ENCODE results near the gene HES7. TPM values are rescaled to one million over a fixed set of nuclear protein-coding genes. Genes with fewer than 3 reads are reported as not detected.

The HES7 gene
- total RNA-seq, 1 experiment from 2014 or later, result 0.61 TPM

DNA sequence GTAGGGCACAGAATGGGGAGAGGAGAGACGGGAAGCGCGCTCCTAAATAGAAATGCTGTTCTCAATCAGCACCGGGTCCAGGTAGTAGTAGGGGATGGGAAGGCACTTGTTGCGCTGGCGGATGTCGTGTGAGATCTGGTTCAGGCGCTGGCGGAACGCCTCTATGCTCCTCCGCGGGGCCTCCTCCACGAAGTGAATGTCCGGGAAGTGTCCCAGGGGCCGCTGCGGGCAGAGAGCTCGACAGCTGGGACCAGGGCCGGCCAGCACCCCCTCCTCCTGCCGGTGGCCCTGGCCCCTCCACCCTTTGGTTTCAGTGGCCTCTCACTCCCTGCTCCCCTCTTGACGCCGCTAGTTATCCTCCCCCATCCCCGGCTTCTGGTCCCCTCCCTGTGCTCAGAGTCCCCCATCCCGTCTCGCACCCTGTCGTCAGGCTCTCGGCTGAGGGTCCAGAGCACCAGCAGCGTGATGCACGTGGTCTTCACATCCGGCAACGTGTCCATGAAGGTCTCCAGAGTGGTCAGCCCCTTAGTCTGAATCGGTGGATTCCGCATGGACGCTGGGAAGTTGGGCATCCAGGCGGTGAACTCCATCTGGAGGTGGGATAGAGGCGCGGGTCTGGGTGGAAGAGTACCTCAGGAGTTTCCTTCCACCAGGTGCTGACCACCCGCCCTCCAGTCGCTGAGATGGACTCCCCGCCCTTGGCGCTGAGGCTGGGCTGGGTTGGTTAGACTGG is 51.0 kb downstream of the HES7 start:
- peak; percentile 10; the same call in 1 of the 2 replicates for ATAC-seq
- no TSS peak for BruUV-seq (replicated peaks)

DNA sequence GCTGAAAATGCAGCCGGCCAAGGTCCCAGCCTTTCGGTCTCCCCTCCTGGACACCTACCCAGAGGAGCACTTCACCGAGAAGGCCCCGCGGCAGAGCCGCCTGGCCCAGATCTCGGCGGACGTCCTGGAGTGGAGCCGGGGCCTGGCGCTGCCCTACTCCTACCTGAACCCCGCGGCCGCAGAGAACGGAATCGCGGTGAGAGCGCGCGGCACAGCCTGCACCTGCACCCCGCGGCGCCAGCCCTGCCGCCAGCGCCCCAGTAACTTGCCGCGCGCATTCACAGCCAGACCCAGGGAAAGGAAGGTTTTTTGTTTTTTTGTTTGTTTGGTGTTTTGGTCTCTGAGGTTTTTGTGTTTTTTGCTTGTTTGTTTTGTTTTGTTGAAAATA is 51.6 kb downstream of the HES7 start:
- Histone ChIP-seq H3K27ac (ENCODE audit: low read depth, low read length) (no peak overlapping the region), H3K9me2 (ENCODE audit: insufficient read depth) (no peaks in the 10 kb centered on the region), H3K4me3 (replicated peaks in 1 of 2; ENCODE audit: low read depth in 1 of 2, low read length in 2 of 2) (no peak overlapping the region), H3K9ac (ENCODE audit: low read length) (no peak overlapping the region), H3K4me1 (ENCODE audit: control insufficient read depth in 1 of 2, insufficient read depth in 2 of 2, low read length in 2 of 2) (peaks cover 0 to 14% of the 10 kb centered on the region in 2 experiments; a peak in 1 of 4 replicates), H3K9me3 (ENCODE audit: control insufficient read depth in 1 of 2, insufficient read depth in 1 of 2, low read depth in 1 of 2, low read length in 2 of 2) (no peaks in the 10 kb centered on the region), H4K20me1 (ENCODE audit: insufficient read depth) (no peaks in the 10 kb centered on the region), H3K4me2 (ENCODE audit: low read length) (no peak overlapping the region), H3K36me3 (ENCODE audit: control insufficient read depth in 1 of 2, insufficient read depth in 2 of 2, low read length in 2 of 2) (no peaks in the 10 kb centered on the region), H3K27me3 (ENCODE audit: insufficient read depth, low read length) (peaks cover 4% of the 10 kb centered on the region; the same call in 1 of the 2 replicates), H3K79me2 (ENCODE audit: insufficient read depth, low read length) (no peaks in the 10 kb centered on the region), H2AFZ (ENCODE audit: low read depth, low read length, poor library complexity, severe bottlenecking) (no peak overlapping the region)
- no TSS peak for BruUV-seq (replicated peaks)
- no peak for DNase-seq (ENCODE audit: low read depth, low spot score)
- ChIA-PET CTCF (no interaction called here), POLR2A (no interaction called here), RAD21 (ENCODE audit: low non-redundant PET in 1 of 2, low total read pairs in 2 of 2, uncharacterized antibody in 2 of 2, unreplicated experiment in 2 of 2) (no interaction called here)
- no peak for ATAC-seq
- intact Hi-C loops (cut with micrococcal nuclease), result no loop called here
- no peak for TF ChIP-seq POLR2A (IDR thresholded peaks at IDR 0.05; ENCODE audit: borderline replicate concordance, extremely low read depth, insufficient read depth, insufficient read length)
- TF ChIP-seq YY1 (IDR thresholded peaks at IDR 0.05; ENCODE audit: extremely low read depth, insufficient replicate concordance, low read depth, low read length), result no peak
- no peak for TF ChIP-seq EZH2 (IDR thresholded peaks at IDR 0.05)
- no peak for TF ChIP-seq FOSL1 (IDR thresholded peaks at IDR 0.05; ENCODE audit: low read depth)
- no peak for TF ChIP-seq TCF7L2 (IDR thresholded peaks at IDR 0.05; ENCODE audit: borderline replicate concordance, extremely low read depth, insufficient read depth, insufficient read length)
- no peak for TF ChIP-seq ZBTB33 (IDR thresholded peaks at IDR 0.05; ENCODE audit: extremely low read depth, insufficient replicate concordance, low read length)
- TF ChIP-seq, protein P1, sequence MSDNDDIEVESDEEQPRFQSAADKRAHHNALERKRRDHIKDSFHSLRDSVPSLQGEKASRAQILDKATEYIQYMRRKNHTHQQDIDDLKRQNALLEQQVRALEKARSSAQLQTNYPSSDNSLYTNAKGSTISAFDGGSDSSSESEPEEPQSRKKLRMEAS (IDR thresholded peaks at IDR 0.05), result no peak
- TF ChIP-seq EGR1 (IDR thresholded peaks at IDR 0.05; ENCODE audit: low read depth), result no peak
- no peak for TF ChIP-seq ELF1 (IDR thresholded peaks at IDR 0.05; ENCODE audit: borderline replicate concordance, low read depth)
- no peak for TF ChIP-seq CEBPB (IDR thresholded peaks at IDR 0.05; ENCODE audit: low read depth)
- TF ChIP-seq RAD21 (IDR thresholded peaks at IDR 0.05; ENCODE audit: low read depth), result no peak
- TF ChIP-seq CBX3 (IDR thresholded peaks at IDR 0.05; ENCODE audit: low read depth), result no peak
- TF ChIP-seq ZFX (IDR thresholded peaks at IDR 0.05), result no peak

More for the DNA sequence above, 51.0 kb downstream of the HES7 start:
- intact Hi-C loops (cut with micrococcal nuclease), result no loop called here
- no peaks in the 10 kb centered on the region for H4K20me1 ChIP-seq (ENCODE audit: insufficient read depth)
- TF ChIP-seq CEBPB (IDR thresholded peaks at IDR 0.05; ENCODE audit: low read depth) (no peak), ZNF274 (IDR thresholded peaks at IDR 0.05; ENCODE audit: low read depth, low read length) (no peak)
- ChIA-PET RAD21 (ENCODE audit: low non-redundant PET in 1 of 2, low total read pairs in 2 of 2, uncharacterized antibody in 2 of 2, unreplicated experiment in 2 of 2) (interaction anchor here (0.6 to 1.2 kb wide), 4 partner anchors 13 to 332 kb away, joined by 3 to 8 read pairs (median 3); no protein-coding TSS in a partner anchor), CTCF (interaction anchor here (0.6 to 2.5 kb wide), 26 partner anchors 8 to 342 kb away, joined by 3 to 29 read pairs (median 5); partner anchors contain the start of genes ALOX12B, ALOXE3, SLC25A35 and TRAPPC1), POLR2A (no interaction called here)
- no peak overlapping the region for H3K27ac ChIP-seq (ENCODE audit: low read depth, low read length)
- H3K4me1 ChIP-seq (ENCODE audit: control insufficient read depth in 1 of 2, insufficient read depth in 2 of 2, low read length in 2 of 2), result peaks cover 0 to 14% of the 10 kb centered on the region in 2 experiments; a peak in 1 of 4 replicates
- H3K9me2 ChIP-seq (ENCODE audit: insufficient read depth), result no peaks in the 10 kb centered on the region
- peak overlapping the region; percentile 40; the same call in 1 of the 2 replicates for H3K9ac ChIP-seq (ENCODE audit: low read length)
- H3K4me3 ChIP-seq (replicated peaks in 1 of 2; ENCODE audit: low read depth in 1 of 2, low read length in 2 of 2), result no peak overlapping the region
- no peaks in the 10 kb centered on the region for H3K79me2 ChIP-seq (ENCODE audit: insufficient read depth, low read length)
- DNase-seq (ENCODE audit: low read depth, low spot score), result no peak
- peak overlapping the region; percentile 90 for H2AFZ ChIP-seq (ENCODE audit: low read depth, low read length, poor library complexity, severe bottlenecking)
- peaks cover 4% of the 10 kb centered on the region; the same call in 1 of the 2 replicates for H3K27me3 ChIP-seq (ENCODE audit: insufficient read depth, low read length)
- H3K9me3 ChIP-seq (ENCODE audit: control insufficient read depth in 1 of 2, insufficient read depth in 1 of 2, low read depth in 1 of 2, low read length in 2 of 2), result no peaks in the 10 kb centered on the region
- H3K4me2 ChIP-seq (ENCODE audit: low read length), result peak overlapping the region; percentile 77
- no peaks in the 10 kb centered on the region for H3K36me3 ChIP-seq (ENCODE audit: control insufficient read depth in 1 of 2, insufficient read depth in 2 of 2, low read length in 2 of 2)
